HG02943 (cell line): Measurements from ENCODE around the gene MAT1A.

Experiments used
- ATAC-seq: cut with Tn5 transposase; IDR thresholded peaks from one replicate; pipeline ENCODE4 v1.9.1; 2021; ENCODE audit warnings: mild to moderate bottlenecking, low read depth, moderate library complexity; ENCODE audit not compliant: unreplicated experiment

Gene MAT1A

GRCh38 chr10:80283536-80284199 is 5.8 kb downstream of the MAT1A start:
- no peak for ATAC-seq

- ATAC-seq, result no peak
Measured at GRCh38 chr10:80283119-80283518, 6.3 kb downstream of the MAT1A start.

GRCh38 chr10:80281784-80282765 is 7.4 kb downstream of the MAT1A start:
- no peak for ATAC-seq

GRCh38 chr10:80281292-80281691 is 8.2 kb downstream of the MAT1A start:
- no peak for ATAC-seq

- no peak for ATAC-seq
Measured at GRCh38 chr10:80280071-80280800, 9.2 kb downstream of the MAT1A start.

GRCh38 chr10:80279146-80279545 is 10.3 kb downstream of the MAT1A start:
- ATAC-seq, result no peak

- no peak for ATAC-seq
Measured at GRCh38 chr10:80278480-80278879, 11.0 kb downstream of the MAT1A start.

- ATAC-seq, result no peak
Measured at GRCh38 chr10:80277567-80278250, 11.7 kb downstream of the MAT1A start.

GRCh38 chr10:80277016-80277415 is 12.4 kb downstream of the MAT1A start:
- ATAC-seq, result no peak

- ATAC-seq, result no peak
Measured at GRCh38 chr10:80276335-80276734, 13.1 kb downstream of the MAT1A start.

GRCh38 chr10:80275756-80276155 is 13.7 kb downstream of the MAT1A start:
- no peak for ATAC-seq

GRCh38 chr10:80275135-80275498 is 14.3 kb downstream of the MAT1A start:
- ATAC-seq, result no peak

- ATAC-seq, result no peak
Measured at GRCh38 chr10:80274396-80275134, 14.9 kb downstream of the MAT1A start.

GRCh38 chr10:80273523-80274170 is 15.8 kb downstream of the MAT1A start:
- ATAC-seq, result no peak

GRCh38 chr10:80272793-80273522 is 16.5 kb downstream of the MAT1A start:
- ATAC-seq, result no peak

- no peak for ATAC-seq
Measured at GRCh38 chr10:80271416-80271815, 18.0 kb downstream of the MAT1A start.

- ATAC-seq, result no peak
Measured at GRCh38 chr10:80270887-80271286, 18.6 kb downstream of the MAT1A start.

GRCh38 chr10:80268938-80269588 is 20.4 kb downstream of the MAT1A start:
- no peak for ATAC-seq
